HL-60 (cell line): ENCODE results near the gene GPR78.

Experiments
- DNase-seq, 2 experiments: peaks; one replicate each; pipeline ENCODE4 v3.0.0-alpha.2; 2010 to 2020; ENCODE audit warnings: low read depth in 1 of 2, low spot score in 1 of 2
- H3K27ac ChIP-seq: fragments of 250-450 bp; sonication (Bioruptor Pico); replicated peaks from 2 replicates; pipeline ENCODE4 v1.5.1; 2020; ENCODE audit warnings: mild to moderate bottlenecking, moderate library complexity
- H3K27me3 ChIP-seq: fragments of 250-450 bp; sonication (Bioruptor Pico); 2 replicates; pipeline ENCODE4 v1.5.1; 2021; ENCODE audit warnings: mild to moderate bottlenecking, moderate library complexity; ENCODE audit not compliant: insufficient read depth, poor library complexity, severe bottlenecking
- H3K4me3 ChIP-seq: replicated peaks from 2 replicates; pipeline ENCODE4 v1.5.1; 2011; ENCODE audit warnings: mild to moderate bottlenecking, control low read depth, low read length; ENCODE audit not compliant: insufficient read depth
- CTCF ChIP-seq: IDR thresholded peaks from one replicate; pipeline ENCODE4 v1.5.1; 2011; ENCODE audit warnings: low read length, control low read depth, inconsistent platforms; ENCODE audit not compliant: insufficient read depth
- GABPA ChIP-seq: IDR thresholded peaks from 2 replicates; pipeline ENCODE4 v1.6.1; 2012; ENCODE audit warnings: low read depth
- POLR2AphosphoS5 ChIP-seq: IDR thresholded peaks from 2 replicates; pipeline ENCODE4 v1.6.1; 2012; ENCODE audit warnings: low read depth
- REST ChIP-seq: IDR thresholded peaks from 2 replicates; pipeline ENCODE4 v1.6.1; 2012; ENCODE audit warnings: low read depth; ENCODE audit not compliant: insufficient replicate concordance
- SPI1 ChIP-seq: IDR thresholded peaks from 2 replicates; pipeline ENCODE4 v1.6.1; 2012; ENCODE audit warnings: low read depth, mild to moderate bottlenecking, borderline replicate concordance

GPR78 gene

GRCh38 chr4:8557151-8558076 is 22.8 kb upstream of the GPR78 start:
- no peak overlapping the region for H3K27ac ChIP-seq
- no peak for DNase-seq
- no peak for TF ChIP-seq GABPA
- no peak for TF ChIP-seq SPI1
- no peak for TF ChIP-seq REST
- no peak for TF ChIP-seq POLR2AphosphoS5
- TF ChIP-seq CTCF, result no peak
- no peaks in the 10 kb centered on the region for H3K27me3 ChIP-seq
- no peak overlapping the region for H3K4me3 ChIP-seq

- Histone ChIP-seq H3K27ac (no peak overlapping the region), H3K4me3 (no peak overlapping the region), H3K27me3 (no peaks in the 10 kb centered on the region)
- TF ChIP-seq GABPA (no peak), SPI1 (no peak), REST (no peak), CTCF (no peak), POLR2AphosphoS5 (no peak)
- DNase-seq, result no peak
These were observed 21.9 kb upstream of the GPR78 start for GRCh38 chr4:8558080-8558960.

- no peaks in the 10 kb centered on the region for H3K27me3 ChIP-seq
- no peak overlapping the region for H3K4me3 ChIP-seq
- no peak overlapping the region for H3K27ac ChIP-seq
- no peak for TF ChIP-seq REST
- no peak for TF ChIP-seq SPI1
- no peak for TF ChIP-seq GABPA
- no peak for TF ChIP-seq POLR2AphosphoS5
- TF ChIP-seq CTCF, result no peak
- DNase-seq, result no peak
These were observed 21.2 kb upstream of the GPR78 start for GRCh38 chr4:8559011-8559410.
